Endothelial cell (in vitro differentiated cells): ENCODE data around the gene CELA2B. TPM values are rescaled to one million over a fixed set of nuclear protein-coding genes. Genes with fewer than 3 reads are reported as not detected.
"Not testable (repeated sequence)": the region's sequence is repeated elsewhere in the genome, so short reads cannot be mapped to it uniquely, and the experiment has no call there.

Source experiments
- DNase-seq: peaks from one replicate; pipeline ENCODE4 v3.0.0; 2021; ENCODE audit warnings: low spot score
- H3K27ac Mint-ChIP-seq: one replicate; pipeline ENCODE4 v1.8.0; 2021; ENCODE audit warnings: mixed read lengths, inconsistent platforms; ENCODE audit not compliant: unreplicated experiment
- H3K27me3 Mint-ChIP-seq: one replicate; pipeline ENCODE4 v1.8.0; 2021; ENCODE audit warnings: mild to moderate bottlenecking, moderate library complexity, mixed read lengths, inconsistent platforms; ENCODE audit not compliant: unreplicated experiment
- H3K36me3 Mint-ChIP-seq: one replicate; pipeline ENCODE4 v1.8.0; 2021; ENCODE audit warnings: mild to moderate bottlenecking, low read depth, mixed read lengths, inconsistent platforms; ENCODE audit not compliant: unreplicated experiment
- H3K4me1 Mint-ChIP-seq: one replicate; pipeline ENCODE4 v1.8.0; 2021; ENCODE audit warnings: mild to moderate bottlenecking, mixed read lengths, inconsistent platforms; ENCODE audit not compliant: unreplicated experiment
- H3K4me3 Mint-ChIP-seq: one replicate; pipeline ENCODE4 v1.8.0; 2021; ENCODE audit warnings: mild to moderate bottlenecking, mixed read lengths, inconsistent platforms; ENCODE audit not compliant: unreplicated experiment
- H3K9me3 Mint-ChIP-seq: one replicate; pipeline ENCODE4 v1.8.0; 2021; ENCODE audit warnings: mixed read lengths, inconsistent platforms; ENCODE audit not compliant: unreplicated experiment
- CTCF ChIP-seq: fragments of 200-600 bp; sonication (generic); IDR thresholded peaks from one replicate; pipeline ENCODE4 v1.5.0; 2021; ENCODE audit warnings: antibody characterized with exemption; ENCODE audit not compliant: unreplicated experiment
- total RNA-seq: library from RNA; stranded (reverse); fragmentation: NEBNext Ultra II Directional; extraction: Animal tissue kit (Norgen Biotek cat#: 25700); gene quantifications from one replicate; pipeline ENCODE4 v1.2.1, GENCODE V29; 2021; ENCODE audit not compliant: unreplicated experiment

Gene CELA2B
- total RNA-seq, 1 donor from 2014 or later: not detected

GRCh38 chr1:15477646-15478212 lies 1.8 kb downstream of the CELA2B start:
- DNase-seq: no peak
- Mint-ChIP-seq H3K4me3 (no peak overlapping the region), H3K27me3 (peaks cover 2% of the 10 kb centered on the region), H3K4me1 (no peaks in the 10 kb centered on the region), H3K9me3 (no peaks in the 10 kb centered on the region), H3K27ac (no peak overlapping the region), H3K36me3 (no peaks in the 10 kb centered on the region)
- no peak for TF ChIP-seq CTCF

- no peak for TF ChIP-seq CTCF
- peaks cover 4% of the 10 kb centered on the region for H3K36me3 Mint-ChIP-seq
- no peak for DNase-seq
- no peaks in the 10 kb centered on the region for H3K4me1 Mint-ChIP-seq
- H3K9me3 Mint-ChIP-seq: no peaks in the 10 kb centered on the region
- H3K27me3 Mint-ChIP-seq: no peaks in the 10 kb centered on the region
- no peak overlapping the region for H3K27ac Mint-ChIP-seq
- no peak overlapping the region for H3K4me3 Mint-ChIP-seq
Measured at GRCh38 chr1:15479654-15480347, 3.9 kb downstream of the CELA2B start.

- not testable (repeated sequence) for DNase-seq, H3K27ac Mint-ChIP-seq, H3K36me3 Mint-ChIP-seq, H3K27me3 Mint-ChIP-seq, H3K4me1 Mint-ChIP-seq, H3K9me3 Mint-ChIP-seq, H3K4me3 Mint-ChIP-seq
Measured at GRCh38 chr1:15482455-15482854, 6.6 kb downstream of the CELA2B start.

GRCh38 chr1:15482983-15483543 lies 7.2 kb downstream of the CELA2B start:
- H3K27ac Mint-ChIP-seq, H3K36me3 Mint-ChIP-seq, H3K9me3 Mint-ChIP-seq, H3K4me1 Mint-ChIP-seq, H3K4me3 Mint-ChIP-seq, H3K27me3 Mint-ChIP-seq, DNase-seq: not testable (repeated sequence)

GRCh38 chr1:15483971-15484370 lies 8.1 kb downstream of the CELA2B start:
- H3K4me1 Mint-ChIP-seq: no peaks in the 10 kb centered on the region
- H3K27ac Mint-ChIP-seq: no peak overlapping the region
- no peaks in the 10 kb centered on the region for H3K9me3 Mint-ChIP-seq
- H3K27me3 Mint-ChIP-seq: no peaks in the 10 kb centered on the region
- H3K4me3 Mint-ChIP-seq: no peak overlapping the region
- H3K36me3 Mint-ChIP-seq: peaks cover 4% of the 10 kb centered on the region
- DNase-seq: no peak
- no peak for TF ChIP-seq CTCF

GRCh38 chr1:15484443-15484842 lies 8.5 kb downstream of the CELA2B start:
- not testable (repeated sequence) for H3K4me3 Mint-ChIP-seq, H3K27ac Mint-ChIP-seq, DNase-seq, H3K4me1 Mint-ChIP-seq, H3K27me3 Mint-ChIP-seq, H3K9me3 Mint-ChIP-seq, H3K36me3 Mint-ChIP-seq
